Adipocyte (in vitro differentiated cells): ENCODE measurements around the gene CDC42BPB.

Experiments used
- DNase-seq: peaks from one replicate; pipeline ENCODE4 v3.0.0-alpha.2; 2015; ENCODE audit warnings: low read depth
- H3K27me3 ChIP-seq: replicated peaks from 2 replicates; pipeline ENCODE4 v1.7.0; 2013; ENCODE audit warnings: mild to moderate bottlenecking, low read length, moderate library complexity; ENCODE audit not compliant: control insufficient read depth, insufficient read depth
- H3K36me3 ChIP-seq: 2 replicates; pipeline ENCODE4 v1.7.0; 2013; ENCODE audit warnings: low read length, mild to moderate bottlenecking, moderate library complexity; ENCODE audit not compliant: control insufficient read depth, insufficient read depth, severe bottlenecking
- H3K4me1 ChIP-seq: 2 replicates; pipeline ENCODE4 v1.7.0; 2013; ENCODE audit warnings: mild to moderate bottlenecking, low read length, moderate library complexity; ENCODE audit not compliant: control insufficient read depth, insufficient read depth
- H3K4me3 ChIP-seq: 2 replicates; pipeline ENCODE4 v1.7.0; 2013; ENCODE audit warnings: mild to moderate bottlenecking, low read length, moderate library complexity
- H3K9ac ChIP-seq: 2 replicates; pipeline ENCODE4 v1.7.0; 2013; ENCODE audit warnings: mild to moderate bottlenecking, low read length, moderate library complexity
- H3K9me3 ChIP-seq: 2 replicates; pipeline ENCODE4 v1.7.0; 2013; ENCODE audit warnings: mild to moderate bottlenecking, low read length, moderate library complexity; ENCODE audit not compliant: control insufficient read depth

The CDC42BPB gene

DNA sequence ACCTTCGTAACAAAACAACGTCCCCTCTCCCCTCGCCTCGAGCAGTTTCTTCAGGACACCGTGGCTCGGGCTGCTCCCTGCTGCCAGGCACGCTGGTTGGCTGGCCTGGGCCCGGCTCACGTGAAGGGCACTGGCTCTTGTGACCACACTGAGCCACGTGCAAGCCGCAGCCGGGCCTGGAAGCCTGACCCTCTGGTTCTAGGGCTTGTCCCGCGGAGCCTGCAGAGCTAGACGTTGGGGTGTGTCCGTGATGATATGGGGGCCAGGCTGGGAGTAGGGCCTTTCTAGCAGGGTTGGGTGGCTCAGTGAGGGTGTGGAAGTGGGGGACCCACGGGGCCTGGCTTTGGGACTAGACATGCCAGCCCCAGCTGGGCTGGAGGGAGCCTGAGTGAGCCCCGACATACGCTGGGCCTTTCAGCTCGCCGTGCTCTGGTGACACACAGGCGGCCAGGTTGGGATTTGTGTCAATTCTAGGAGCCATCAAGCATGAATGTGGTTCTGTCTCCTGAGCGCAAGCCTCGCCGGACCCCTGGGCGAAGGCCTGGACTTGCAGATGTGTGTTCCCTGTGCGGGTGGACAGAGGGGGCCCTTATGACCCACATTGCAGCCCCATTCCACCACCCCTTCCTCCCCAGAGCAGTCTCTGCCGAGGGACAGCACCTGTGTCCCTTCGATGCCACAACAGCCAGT, 148.4 kb downstream of the CDC42BPB start:
- Histone ChIP-seq H3K9ac (no peak overlapping the region), H3K9me3 (no peaks in the 10 kb centered on the region), H3K4me3 (no peak overlapping the region), H3K36me3 (peaks cover 23% of the 10 kb centered on the region), H3K27me3 (no peaks in the 10 kb centered on the region), H3K4me1 (no peaks in the 10 kb centered on the region)
- DNase-seq: no peak

DNA sequence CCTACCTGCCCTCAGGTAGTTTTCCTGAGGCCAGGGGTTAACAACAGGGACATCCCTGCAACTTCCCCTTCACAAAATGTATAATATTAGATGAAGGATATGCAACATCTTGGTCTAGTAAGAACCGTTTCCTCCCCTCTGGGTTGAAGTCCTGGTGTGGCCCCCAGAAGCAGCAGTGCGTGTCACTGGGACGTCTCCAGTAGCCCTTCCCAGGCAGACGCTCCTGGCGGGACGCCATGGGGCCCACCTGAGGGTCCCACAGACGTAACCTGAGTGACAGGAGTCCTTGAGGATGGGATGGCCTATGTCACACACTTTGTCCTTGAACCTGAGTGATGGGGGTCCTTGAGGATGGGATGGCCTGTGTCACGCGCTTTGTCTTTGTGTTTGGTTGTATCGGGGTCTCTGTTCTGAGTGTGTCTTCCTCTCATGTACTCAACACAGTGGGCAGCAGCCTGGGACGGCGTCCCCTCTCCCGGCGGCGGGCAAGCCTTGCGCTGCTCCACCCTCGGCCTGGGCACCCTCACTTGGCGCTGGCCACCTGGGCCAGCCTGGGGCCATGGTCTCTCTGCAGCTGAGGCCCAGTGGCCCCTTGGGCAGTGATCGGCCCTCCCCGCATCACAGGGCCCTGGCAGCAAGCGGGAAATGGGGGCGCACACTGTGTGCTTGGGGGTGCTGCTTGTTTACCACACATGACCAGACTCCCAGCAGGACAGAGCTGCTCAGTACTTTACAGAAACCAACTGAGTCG, 149.2 kb downstream of the CDC42BPB start:
- DNase-seq: no peak
- H3K36me3 ChIP-seq: peaks cover 31% of the 10 kb centered on the region
- no peaks in the 10 kb centered on the region for H3K9me3 ChIP-seq
- no peaks in the 10 kb centered on the region for H3K27me3 ChIP-seq
- no peak overlapping the region for H3K9ac ChIP-seq
- H3K4me3 ChIP-seq: no peak overlapping the region
- H3K4me1 ChIP-seq: no peaks in the 10 kb centered on the region

DNA sequence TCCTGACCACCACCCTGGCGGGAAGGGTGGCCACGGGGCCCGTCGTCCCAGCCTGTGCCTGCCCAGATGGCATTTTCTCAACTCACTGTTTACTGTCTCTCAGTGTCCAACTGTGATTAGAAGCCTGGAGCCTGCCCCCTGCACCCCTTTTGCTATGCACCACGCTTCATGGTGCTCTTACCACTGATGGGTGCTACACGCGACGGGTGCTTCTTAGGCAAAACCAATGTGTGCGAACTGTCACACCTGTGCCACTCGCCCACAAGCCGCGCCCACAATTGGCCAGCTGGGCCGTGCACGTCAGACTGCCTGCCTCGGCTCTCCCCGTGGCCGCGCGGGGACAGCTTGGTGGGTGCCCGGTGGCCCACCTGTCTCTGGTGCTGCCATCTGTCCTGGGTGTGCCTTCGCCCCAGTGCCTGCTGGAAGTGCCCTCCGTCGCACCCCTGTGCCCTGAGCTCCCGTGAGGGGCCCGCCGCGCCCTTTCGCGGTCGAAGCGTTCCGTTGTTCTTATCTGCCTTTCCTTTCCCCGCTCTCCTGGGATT, 150.0 kb downstream of the CDC42BPB start:
- no peak for DNase-seq
- H3K27me3 ChIP-seq: no peaks in the 10 kb centered on the region
- H3K9ac ChIP-seq: no peak overlapping the region
- peaks cover 31% of the 10 kb centered on the region for H3K36me3 ChIP-seq
- no peak overlapping the region for H3K4me3 ChIP-seq
- no peaks in the 10 kb centered on the region for H3K4me1 ChIP-seq
- H3K9me3 ChIP-seq: no peaks in the 10 kb centered on the region

DNA sequence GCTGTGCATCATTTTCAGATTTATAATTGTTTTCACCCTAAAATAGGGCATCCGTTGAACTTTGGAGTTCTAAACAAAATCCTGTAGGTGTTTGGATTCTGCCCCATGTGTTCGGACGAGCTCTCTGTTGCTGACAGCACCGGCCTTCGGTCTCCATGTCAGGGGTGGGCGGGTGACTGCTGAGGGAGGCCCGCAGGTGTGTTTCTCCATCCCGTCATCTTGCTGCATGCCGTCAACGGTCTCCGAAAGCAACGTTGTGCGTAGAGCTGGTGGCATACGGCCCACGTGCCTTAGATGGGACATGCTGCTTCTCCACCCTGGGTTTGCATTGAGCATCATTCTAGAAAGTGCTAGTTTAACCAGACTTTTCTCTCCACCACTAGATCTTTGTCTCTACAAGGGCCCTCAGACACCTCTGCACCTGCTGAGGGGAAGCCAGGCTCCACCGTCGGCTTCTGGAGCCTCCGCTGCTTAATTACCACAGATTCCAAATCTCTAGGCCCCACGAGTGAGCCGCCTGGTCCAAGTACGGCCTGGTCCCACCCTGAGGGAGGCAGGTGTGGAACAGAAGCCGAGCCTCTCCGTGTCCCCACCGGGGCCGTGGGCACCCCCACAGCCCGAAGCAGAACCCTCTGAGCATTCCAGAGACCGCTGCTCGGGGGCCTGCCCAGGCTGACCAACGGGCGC, 150.6 kb downstream of the CDC42BPB start:
- DNase-seq: no peak

DNA sequence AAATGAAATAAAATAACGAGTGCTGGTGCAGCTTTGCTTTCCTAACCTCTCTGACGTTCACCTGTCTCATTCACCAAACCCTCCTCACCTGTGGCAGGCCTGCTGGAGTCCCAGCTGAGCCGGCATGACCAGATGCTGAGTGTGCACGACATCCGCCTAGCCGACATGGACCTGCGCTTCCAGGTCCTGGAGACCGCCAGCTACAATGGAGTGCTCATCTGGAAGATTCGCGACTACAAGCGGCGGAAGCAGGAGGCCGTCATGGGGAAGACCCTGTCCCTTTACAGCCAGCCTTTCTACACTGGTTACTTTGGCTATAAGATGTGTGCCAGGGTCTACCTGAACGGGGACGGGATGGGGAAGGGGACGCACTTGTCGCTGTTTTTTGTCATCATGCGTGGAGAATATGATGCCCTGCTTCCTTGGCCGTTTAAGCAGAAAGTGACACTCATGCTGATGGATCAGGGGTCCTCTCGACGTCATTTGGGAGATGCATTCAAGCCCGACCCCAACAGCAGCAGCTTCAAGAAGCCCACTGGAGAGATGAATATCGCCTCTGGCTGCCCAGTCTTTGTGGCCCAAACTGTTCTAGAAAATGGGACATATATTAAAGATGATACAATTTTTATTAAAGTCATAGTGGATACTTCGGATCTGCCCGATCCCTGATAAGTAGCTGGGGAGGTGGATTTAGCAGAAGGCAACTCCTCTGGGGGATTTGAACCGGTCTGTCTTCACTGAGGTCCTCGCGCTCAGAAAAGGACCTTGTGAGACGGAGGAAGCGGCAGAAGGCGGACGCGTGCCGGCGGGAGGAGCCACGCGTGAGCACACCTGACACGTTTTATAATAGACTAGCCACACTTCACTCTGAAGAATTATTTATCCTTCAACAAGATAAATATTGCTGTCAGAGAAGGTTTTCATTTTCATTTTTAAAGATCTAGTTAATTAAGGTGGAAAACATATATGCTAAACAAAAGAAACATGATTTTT, 151.9 kb downstream of the CDC42BPB start:
- no peaks in the 10 kb centered on the region for H3K4me1 ChIP-seq
- no peak overlapping the region for H3K4me3 ChIP-seq
- H3K9ac ChIP-seq: no peak overlapping the region
- no peaks in the 10 kb centered on the region for H3K9me3 ChIP-seq
- no peaks in the 10 kb centered on the region for H3K27me3 ChIP-seq
- H3K36me3 ChIP-seq: peaks cover 36% of the 10 kb centered on the region
- DNase-seq: no peak

More for the DNA sequence above, 150.6 kb downstream of the CDC42BPB start:
- peaks cover 31% of the 10 kb centered on the region for H3K36me3 ChIP-seq
- H3K4me1 ChIP-seq: no peaks in the 10 kb centered on the region
- no peak overlapping the region for H3K9ac ChIP-seq
- no peaks in the 10 kb centered on the region for H3K9me3 ChIP-seq
- H3K4me3 ChIP-seq: no peak overlapping the region
- H3K27me3 ChIP-seq: no peaks in the 10 kb centered on the region

DNA sequence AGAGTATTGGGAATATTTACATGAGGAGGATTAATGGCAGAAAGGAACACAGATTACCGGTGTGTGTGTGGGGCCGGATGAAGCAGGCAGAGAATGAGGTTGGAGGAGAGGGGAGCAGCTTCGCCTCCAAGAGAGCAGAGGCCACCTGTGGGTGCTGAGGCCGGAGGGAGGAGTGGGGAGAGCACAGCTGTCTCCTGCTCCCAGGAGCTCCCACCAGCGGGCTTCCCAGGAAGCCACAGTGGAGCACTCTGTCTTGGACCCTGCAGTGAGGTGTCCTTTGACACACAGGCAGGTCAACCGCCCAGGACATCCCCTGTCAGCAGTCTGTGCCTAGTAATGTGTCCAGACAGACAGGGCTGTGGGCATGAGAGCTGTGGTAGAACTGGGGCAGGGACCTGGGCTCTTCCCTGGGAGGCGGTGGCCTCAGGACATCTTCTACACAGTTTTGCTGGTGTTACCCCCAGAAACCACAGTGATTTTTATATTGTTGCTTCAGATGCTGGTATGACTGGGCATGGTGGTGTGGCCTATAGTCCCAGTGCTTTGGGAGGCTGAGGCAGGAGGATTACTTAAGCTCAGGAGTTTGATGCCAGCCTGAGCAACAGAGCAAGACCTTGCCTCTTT, 153.3 kb downstream of the CDC42BPB start:
- DNase-seq: no peak
- Histone ChIP-seq H3K36me3 (peaks cover 36% of the 10 kb centered on the region), H3K4me1 (no peaks in the 10 kb centered on the region)

DNA sequence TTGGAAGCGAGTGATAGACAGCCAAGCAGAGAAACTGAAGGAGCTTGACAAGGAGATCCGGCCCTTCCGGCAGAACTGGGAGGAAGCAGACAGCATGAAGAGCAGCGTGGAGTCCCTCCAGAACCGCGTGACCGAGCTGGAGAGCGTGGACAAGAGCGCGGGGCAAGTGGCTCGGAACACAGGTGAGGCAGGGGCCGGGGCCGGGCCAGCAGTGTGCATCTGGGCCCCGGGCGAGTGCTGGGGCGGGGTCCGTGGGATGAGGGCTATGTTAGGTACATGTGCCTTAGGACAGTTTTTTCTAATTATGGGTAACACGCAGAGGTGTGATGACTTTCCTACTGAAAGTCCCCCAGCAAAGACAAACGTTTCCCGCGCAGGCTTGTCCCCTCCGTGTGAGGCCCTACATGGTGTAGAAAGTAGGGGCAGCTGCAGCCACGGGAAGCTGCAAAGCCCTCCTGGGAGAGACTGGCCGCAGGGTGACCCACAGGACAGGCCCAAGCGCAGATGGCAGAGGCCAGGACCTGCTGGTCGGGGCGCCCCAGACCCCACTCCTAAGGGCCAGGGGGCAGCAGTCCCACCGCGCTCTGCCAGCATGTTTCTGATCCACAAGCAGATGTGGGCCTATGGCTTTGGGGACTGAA, 154.0 kb downstream of the CDC42BPB start:
- no peak for DNase-seq
- H3K9me3 ChIP-seq: no peaks in the 10 kb centered on the region
- H3K9ac ChIP-seq: no peak overlapping the region
- no peaks in the 10 kb centered on the region for H3K27me3 ChIP-seq
- peaks cover 36% of the 10 kb centered on the region for H3K36me3 ChIP-seq
- no peaks in the 10 kb centered on the region for H3K4me1 ChIP-seq
- no peak overlapping the region for H3K4me3 ChIP-seq

More for the DNA sequence above, 153.3 kb downstream of the CDC42BPB start:
- Histone ChIP-seq H3K9me3 (no peaks in the 10 kb centered on the region), H3K4me3 (no peak overlapping the region), H3K27me3 (no peaks in the 10 kb centered on the region), H3K9ac (no peak overlapping the region)

DNA sequence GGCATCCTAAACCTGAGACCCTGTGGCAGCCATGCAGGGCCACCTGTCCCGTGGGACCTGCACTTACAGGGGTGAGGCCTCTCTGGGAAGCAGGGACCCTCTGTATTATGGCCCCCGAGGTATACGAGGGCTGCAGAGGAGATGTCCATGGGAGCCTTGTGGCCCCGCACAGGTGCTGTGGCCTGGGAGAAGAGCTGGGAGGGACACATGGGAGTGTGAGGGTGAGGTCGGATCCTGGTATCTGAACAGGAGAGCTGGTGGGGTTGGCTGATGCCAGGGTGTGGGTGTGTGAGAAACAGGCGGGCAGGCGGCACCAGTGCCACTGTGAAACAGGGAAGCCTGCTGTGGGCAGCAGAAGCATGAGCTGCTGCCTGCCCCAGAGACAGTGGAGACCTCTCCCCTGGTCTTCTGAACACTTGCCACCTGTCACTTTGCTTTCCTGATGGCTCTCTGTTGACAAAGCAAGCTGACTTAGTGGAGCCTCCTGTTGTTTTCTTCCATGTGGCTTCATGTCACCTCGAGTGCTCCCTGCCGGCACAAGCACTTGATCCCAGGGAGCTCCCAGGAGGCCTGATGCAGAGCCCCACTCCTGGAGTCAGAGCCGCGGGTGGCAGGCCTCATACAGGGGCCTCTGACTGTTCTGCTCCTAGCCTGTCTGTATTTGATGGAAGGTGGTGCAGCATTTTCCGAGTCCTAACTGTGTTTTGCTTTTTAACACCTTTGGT, 154.7 kb downstream of the CDC42BPB start:
- H3K27me3 ChIP-seq: no peaks in the 10 kb centered on the region
- peaks cover 1% of the 10 kb centered on the region for H3K4me1 ChIP-seq
- H3K9ac ChIP-seq: no peak overlapping the region
- H3K4me3 ChIP-seq: no peak overlapping the region
- H3K36me3 ChIP-seq: peaks cover 36% of the 10 kb centered on the region
- DNase-seq: no peak
- H3K9me3 ChIP-seq: no peaks in the 10 kb centered on the region

DNA sequence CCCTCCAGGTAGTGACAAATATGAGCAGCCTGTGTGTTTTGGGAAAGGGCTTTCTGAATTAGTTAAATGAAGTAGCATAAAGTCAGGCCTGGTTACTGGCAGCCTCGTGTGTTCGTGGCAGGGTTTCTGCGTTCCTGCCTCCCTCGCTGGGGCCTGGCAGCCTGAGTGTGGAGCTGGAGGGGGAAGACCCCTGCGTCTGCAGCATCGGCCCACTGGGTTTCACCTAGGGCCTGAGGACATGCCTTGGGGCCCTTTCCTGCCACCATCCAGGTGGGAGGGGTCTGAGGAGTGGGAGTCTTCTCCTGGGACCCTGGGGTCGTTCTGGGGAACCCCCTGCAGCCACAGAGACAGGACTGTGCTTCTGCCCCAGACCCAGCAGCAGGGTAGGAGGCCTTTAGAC, 155.3 kb downstream of the CDC42BPB start:
- H3K4me3 ChIP-seq: no peak overlapping the region
- H3K9me3 ChIP-seq: no peaks in the 10 kb centered on the region
- H3K4me1 ChIP-seq: peaks cover 7% of the 10 kb centered on the region
- DNase-seq: no peak
- no peaks in the 10 kb centered on the region for H3K27me3 ChIP-seq
- no peak overlapping the region for H3K9ac ChIP-seq
- H3K36me3 ChIP-seq: peaks cover 31% of the 10 kb centered on the region
